ENCODE results near the gene OCA2. TPM values are rescaled to one million over a fixed set of nuclear protein-coding genes. Genes with fewer than 3 reads are reported as not detected.

OCA2 gene
- total and polyA plus RNA-seq, 2 of the 8 experiments (the other 6 are each of a cell fraction or from before 2014, with no cell fraction given) = 0.20 TPM

- TF ChIP-seq CHD7 (IDR thresholded peaks at IDR 0.05; ENCODE audit: insufficient replicate concordance, low read length) (no peak), KDM5A (IDR thresholded peaks at IDR 0.05; ENCODE audit: low read length) (no peak), SIRT6 (IDR thresholded peaks at IDR 0.05; ENCODE audit: low read length) (no peak), TCF12 (IDR thresholded peaks at IDR 0.05; ENCODE audit: low read depth, low read length) (no peak), ATF2 (IDR thresholded peaks at IDR 0.05; ENCODE audit: low read length) (no peak), SIN3A (conservative IDR thresholded peaks at IDR 0.05 in 1 of 2, IDR thresholded peaks at IDR 0.05 in 1 of 2; ENCODE audit: low read depth in 1 of 2, low read length in 2 of 2) (no peak), CTBP2 (IDR thresholded peaks at IDR 0.05; ENCODE audit: borderline replicate concordance, insufficient read depth, insufficient read length, low read length) (no peak), RNF2 (IDR thresholded peaks at IDR 0.05; ENCODE audit: borderline replicate concordance, low read depth, low read length, missing control alignments, poor library complexity, severe bottlenecking) (no peak), EGR1 (IDR thresholded peaks at IDR 0.05; ENCODE audit: borderline replicate concordance, low read depth, low read length) (no peak), HDAC6 (IDR thresholded peaks at IDR 0.05; ENCODE audit: low read depth, low read length) (no peak)
Observed at GRCh38 chr15:28107904-28108275, 8.8 kb upstream of the OCA2 start (continued).

Data from H1 (cell line).